HG03378 (cell line): ENCODE measurements around the gene MDGA2.

Experiments
- ATAC-seq: cut with Tn5 transposase; IDR thresholded peaks from one replicate; pipeline ENCODE4 v1.9.1; 2021; ENCODE audit warnings: mild to moderate bottlenecking, moderate library complexity; ENCODE audit not compliant: unreplicated experiment

The MDGA2 gene

DNA sequence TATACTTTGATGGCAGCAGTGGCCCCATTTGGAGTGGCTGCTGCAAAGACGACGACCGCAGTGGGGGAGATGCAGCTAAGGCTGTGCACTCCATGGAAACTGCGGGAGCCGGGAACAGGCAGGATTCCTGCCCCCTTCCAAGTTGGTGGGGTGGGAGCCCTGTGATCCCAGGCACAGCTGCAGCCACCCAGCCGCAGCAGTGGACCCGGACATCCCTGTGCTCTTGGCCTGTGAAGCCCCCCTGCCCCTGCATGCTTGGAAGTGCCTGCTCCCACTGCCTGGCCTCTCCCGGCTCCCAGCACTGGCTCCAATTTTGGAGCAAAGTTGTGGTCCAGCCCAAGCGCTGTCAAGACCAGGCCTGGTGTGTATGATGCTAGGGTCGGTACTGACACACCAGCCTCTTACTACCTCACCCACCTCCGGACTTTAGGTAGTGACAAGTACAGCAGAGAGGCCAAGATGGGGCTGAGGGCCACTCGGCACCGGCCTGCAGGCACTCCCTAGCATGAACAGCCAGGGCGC lies 521.1 kb downstream of the MDGA2 start:
- ATAC-seq, result no peak

DNA sequence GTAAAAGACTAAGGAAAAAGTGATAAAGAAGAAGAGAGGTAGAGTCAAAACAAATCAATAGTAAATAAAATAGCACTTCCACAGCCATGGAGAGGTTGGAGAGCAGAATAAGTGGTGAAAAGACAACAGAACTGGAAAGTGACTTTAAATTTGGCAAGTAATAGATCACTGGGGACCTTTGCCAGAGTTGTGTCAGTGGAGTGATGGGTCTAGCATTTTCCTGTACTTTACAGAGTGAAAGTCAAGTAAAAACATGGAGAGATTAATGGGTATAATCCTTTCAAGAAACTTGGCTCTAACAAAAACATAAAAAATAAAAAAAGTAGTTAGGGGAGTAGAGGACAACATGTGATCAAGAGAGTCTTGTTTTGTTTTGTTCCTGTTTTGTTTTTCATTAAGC lies 521.7 kb downstream of the MDGA2 start:
- ATAC-seq, result no peak

DNA sequence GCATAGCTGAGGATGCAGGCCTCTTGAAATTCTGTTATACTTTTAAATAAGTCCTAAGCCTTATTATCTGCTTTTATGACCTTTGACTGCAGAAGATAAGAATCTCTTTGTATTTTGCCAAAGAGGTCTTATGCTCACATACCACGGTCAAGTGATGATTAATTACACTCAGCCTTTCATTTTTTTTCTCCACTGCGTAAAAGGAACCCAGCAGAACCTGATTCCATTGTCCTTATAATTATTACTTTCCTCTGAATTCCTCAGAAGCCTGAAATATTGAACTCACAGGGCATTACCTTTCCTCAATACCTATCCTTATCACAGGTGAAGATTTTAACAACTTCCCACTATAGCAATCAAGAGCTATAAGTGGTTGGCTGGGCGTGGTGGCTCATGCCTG lies 525.1 kb downstream of the MDGA2 start:
- ATAC-seq, result no peak

DNA sequence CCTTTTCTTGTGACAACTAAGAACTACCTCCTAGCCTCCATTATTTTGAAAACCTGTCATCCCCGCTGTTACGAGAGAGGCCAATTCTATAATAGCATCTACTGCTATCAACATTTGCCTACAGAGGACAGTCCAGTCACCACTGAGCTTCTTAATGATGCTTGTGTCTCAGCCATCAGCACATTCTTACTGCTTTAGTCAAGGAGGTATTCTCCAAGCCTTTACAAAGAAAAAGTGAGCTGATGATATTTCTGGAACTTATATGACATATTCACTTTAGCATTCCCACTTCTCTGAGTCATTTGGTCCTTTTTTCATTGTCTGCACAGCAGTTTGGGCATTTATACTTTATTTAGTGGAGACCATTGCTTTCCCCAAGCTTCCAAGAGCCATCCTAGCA lies 526.1 kb downstream of the MDGA2 start:
- ATAC-seq, result no peak

DNA sequence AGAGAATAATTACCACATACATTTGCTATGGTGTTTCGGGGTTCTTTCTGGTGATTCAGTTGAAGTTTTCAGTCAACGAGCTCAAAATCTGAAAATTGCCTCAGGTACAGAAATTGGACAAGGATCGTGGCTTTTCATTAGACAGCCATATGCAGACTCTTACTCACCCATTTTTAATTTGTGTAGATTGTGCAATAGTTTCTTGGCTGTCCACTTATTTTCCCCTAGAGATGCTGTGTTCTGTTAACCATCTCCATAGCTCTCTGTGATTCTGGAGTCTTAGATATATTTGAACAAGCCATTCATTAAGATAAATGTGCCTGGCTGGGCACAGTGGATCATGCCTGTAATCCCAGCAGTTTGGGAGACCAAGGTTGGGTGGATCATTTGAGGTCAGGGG lies 526.7 kb downstream of the MDGA2 start:
- no peak for ATAC-seq

DNA sequence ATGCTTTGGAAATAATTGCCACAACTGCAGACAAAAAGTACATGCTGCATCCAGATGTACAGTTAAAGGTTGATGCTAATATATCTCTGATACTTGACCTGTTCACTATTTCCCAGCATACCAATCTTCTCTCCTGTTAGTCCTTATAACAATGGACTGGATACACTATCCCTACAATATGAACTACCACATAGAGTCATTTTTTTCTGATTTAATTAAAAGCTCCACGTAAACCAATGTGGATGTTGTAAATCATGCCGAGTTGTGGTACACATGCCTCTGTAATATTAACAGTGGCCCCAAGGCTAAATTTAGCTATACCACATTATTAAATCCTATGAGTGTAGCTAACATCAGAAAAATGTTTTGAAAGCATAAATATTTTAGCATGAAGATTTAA lies 554.8 kb downstream of the MDGA2 start:
- ATAC-seq, result no peak

DNA sequence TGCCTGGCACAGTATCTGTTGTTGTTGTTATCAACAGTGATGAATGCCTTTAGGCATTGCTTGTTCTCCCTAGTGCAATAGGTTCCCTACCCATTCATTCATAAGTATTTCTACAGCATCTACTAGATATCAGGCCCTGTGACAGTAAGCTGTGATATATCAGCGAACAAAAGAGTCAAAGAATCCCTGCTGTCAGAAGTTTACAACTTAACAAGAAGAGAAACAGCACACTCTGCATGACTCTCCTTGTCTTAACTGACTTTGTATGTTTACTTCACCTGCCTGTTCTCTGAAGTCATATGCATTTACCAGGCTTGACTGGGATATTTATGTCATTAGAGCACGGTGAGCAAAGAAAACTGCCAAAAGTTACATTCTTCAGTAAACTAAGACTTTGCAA lies 571.6 kb downstream of the MDGA2 start:
- ATAC-seq, result no peak

DNA sequence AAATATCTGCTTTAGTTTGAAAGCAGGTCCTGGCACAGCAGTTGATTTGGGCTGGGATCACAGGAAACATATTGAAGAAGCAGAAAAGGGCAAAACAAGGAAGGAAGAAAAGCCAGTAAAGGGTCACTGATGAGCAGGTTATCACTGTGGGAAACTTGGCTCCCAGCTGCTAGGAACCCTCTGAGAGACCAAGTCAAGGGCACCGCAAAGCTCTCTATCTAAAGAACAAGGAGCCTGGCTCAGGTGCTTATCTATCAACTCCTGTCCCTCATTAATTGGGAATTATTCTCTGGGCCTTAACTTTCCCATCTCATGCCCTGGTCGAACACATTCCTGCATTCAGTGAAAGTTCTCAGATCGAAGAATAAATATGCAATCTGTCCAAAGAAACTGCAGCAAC lies 572.9 kb downstream of the MDGA2 start:
- no peak for ATAC-seq

DNA sequence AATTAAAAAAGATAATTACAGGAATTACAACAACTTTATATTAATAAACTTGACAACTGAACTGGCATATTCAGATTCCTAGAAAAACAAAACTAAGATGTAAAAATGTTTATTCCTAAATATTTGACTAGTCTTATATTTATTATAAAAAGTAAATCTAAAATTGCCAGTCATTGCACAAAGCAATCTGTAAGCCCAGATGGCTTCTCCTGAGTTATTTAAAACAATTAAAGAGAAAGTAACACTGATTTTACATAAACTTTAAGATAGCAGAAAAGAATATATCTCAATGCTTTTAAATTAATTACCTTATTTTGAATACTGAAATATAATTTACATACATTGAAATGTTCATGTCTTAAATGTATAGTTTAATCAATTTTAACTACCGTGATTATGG lies 589.7 kb downstream of the MDGA2 start:
- ATAC-seq, result no peak

DNA sequence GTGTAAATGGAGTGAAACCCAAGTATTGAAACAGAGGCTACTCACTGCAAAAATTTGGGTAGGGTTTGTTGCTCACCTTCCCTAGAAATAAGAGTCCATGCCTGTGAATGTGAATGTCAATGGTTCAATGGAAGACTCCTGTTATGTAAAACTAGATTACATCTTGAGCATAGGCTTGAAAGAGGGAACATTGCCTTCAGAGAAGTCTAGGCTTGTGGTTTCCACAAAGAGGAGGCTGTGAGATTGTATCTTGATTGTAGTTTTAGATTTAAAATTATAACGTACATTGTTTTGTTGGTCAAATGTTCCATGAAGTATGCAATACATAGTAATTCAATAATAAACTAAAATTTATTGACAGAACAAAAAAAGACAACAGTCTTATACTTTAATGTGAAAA lies 610.1 kb downstream of the MDGA2 start:
- ATAC-seq, result no peak

DNA sequence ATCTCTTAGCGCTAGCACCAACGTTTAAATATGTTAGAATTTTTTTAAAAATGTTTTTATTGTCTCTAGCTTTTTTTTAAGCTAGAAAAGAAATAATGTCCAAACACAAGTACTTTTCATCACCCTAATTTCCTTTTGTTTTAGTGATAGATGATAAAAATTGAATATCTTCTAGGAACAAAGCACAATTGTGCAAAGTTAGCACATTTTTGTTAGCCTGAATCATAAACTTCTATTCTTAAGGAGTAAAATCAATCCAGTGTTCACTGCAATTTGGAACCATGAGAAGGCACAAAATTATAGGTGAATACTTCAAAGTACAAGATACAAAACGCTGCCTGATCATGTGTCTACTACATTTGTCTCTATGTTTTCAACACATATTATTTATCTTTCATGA lies 615.4 kb downstream of the MDGA2 start:
- ATAC-seq, result no peak

DNA sequence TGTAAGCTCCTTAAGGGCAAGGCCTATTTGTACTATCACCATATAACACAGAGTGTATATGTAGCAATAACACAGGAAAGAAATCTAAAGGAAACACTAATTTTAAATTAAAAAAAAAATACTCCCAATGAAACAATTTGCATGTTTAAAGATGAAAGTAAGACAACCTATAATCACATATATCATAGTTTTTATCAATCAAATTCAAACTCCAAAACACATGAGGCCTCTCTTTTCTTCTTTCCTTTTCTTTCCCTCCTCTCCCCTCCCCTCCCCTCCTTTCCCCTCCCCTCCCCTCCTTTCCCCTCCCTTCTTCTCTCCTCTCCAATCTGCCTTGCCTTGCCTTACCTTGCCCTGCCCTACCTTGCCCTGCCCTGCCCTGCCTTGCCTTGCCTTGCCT lies 618.0 kb downstream of the MDGA2 start:
- no peak for ATAC-seq

DNA sequence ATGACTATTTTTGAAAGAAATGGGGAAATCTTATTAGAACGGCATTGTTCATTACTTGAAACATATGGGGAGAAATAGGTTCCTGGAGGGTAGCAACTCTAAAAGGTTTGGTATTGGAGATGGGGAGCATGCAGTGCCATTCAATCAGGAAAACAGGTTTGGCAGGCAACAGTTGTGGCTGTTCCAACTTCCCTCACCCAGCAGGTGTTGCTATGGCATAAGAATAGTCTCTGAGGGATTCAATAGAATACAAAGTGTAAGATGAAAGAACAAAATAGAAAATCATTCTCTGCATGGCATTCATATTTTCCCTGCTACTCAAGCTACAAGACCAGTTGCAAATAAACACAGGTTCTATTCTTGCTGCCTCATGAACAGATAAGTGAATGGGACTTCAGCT lies 630.6 kb downstream of the MDGA2 start:
- ATAC-seq, result no peak

DNA sequence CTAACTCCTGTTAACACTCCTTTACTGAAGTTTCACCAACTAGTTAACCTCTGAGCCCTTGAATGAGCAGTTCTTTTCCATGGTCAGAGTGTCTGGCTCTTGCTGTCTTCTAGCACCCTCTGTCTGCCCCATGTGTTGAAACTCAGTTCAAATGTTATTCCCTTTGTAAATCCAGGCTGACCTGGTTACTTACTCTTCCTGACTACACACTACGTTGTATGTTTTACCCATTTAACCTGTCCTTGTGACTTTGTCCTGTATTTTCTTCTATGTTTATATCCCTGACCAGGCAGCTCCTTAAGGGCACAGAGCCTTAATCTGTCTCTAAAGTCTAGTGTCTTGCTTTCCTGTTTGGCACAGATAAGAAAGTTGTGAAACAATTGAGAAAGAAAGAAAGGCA lies 634.9 kb downstream of the MDGA2 start:
- ATAC-seq, result no peak

DNA sequence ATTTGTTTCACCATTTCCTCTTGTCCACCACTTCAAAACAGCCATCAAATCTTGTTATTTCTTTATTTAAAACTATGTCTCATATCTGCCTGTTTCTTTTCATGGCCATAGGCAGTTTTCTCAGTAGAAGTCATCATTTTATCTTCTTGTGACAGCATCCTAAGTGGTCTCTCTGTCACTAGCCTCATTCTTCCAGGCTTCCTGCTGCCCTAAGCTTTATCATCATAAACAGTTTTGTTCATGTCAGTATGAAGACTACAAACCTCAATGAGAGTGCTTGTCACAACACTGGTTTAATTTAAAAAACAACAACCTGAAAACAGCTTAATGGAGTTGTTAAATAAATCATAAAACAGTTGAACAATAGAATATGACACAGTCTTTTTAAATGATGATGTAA lies 636.1 kb downstream of the MDGA2 start:
- ATAC-seq, result no peak

DNA sequence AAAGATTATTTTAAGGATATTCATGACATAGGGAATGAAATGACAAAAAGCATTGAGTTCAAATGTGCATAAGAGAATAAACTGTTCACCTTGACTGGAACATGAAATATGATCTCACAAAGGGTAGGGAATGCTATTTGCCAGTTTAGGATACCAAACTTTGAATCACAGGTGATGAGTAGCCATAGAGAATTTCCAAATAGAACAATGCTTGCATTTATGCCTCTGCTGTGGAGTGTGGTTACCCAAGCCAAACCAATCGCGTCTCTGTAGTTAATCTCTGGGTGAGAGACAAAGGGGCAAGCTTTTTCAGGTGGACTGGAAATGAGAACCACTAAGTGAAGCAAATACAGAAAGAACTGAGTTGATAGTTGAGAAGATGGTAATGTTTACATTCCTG lies 652.7 kb downstream of the MDGA2 start:
- no peak for ATAC-seq

DNA sequence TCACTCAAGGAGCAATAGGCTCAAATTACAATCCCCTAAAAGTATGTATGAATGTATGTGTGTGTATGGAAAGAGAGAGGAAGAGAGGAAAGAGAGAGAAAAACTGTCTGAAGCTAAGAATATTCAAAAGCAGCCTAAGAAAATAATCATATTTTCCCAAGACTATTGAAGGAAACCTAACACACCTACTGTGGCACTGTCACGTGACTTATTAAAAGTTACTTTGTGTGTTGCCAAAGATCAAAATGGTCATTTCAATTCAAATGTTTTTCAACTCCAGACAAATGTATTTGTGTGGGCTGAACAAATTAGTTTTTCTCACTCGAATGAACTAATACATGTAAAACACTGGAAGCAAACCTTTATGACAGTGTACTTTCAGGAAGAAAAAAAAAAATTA lies 654.9 kb downstream of the MDGA2 start:
- no peak for ATAC-seq

DNA sequence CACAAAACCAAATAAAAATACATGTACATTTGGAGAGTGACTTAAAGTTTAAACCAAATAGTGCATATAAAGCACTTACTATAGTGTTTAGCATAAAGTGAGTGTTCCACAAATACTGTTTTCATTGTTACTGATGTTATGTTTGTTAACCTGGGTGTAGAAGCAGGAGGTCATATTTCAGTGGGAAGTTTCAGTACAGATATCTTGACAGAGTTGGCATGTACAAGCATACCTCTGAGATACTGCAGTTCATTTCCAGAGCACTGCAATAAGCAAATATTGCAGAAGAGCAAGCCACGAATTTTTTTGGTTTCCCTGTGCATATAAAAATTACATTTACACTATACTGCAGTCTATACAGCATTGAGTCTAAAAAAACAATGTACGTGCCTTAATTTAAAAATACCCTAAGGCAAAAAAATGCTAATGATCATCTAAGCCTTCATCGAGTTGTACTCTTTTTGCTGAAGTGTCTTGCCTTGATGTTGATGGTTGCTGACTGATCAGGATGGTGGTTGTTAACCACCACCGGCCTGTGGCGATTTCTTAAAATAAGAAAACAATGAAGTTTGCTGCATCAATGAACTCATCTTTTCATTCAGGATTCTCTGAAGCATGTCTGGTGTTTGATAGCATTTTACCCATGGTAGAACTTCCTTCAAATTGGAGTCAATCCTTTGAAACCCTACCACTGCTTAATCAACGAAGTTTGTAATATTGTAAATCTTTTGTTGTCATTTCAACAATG lies 662.7 kb downstream of the MDGA2 start:
- ATAC-seq, result no peak

DNA sequence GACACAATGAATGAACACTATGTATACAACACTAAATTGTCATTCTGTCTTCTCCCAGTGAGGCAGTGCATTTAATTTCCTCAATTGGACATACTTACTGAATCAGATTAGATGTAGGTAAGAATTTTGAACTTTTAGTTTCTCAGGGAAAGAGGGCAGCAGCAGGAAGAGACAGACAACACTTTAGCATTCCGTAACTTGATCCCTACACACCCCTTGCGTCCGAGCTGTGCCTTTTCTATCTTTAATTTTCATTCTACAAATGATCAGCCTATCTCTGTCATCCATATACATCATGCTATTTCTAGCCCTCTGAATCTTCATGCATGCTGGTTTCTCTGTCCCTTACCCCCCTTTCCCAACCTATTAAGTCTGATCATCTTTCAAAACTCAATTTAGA lies 665.8 kb downstream of the MDGA2 start:
- no peak for ATAC-seq

DNA sequence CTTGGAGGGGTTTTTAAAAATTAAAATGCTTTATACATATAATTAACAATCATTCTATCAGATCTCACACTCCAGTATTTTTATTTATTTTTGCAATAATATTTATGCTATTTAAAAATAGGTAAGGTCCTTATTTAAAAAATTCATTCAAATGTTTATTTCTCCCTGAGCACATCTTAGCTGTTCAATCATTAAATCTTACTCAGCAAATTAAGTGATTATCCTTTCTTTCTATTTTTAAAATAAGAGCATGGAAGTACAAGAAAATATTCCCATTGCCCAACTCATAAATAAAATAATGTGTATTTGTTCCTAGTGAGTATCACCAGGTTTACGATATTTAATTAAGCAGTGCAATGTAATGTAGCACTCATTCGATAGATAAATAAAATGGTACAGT lies 666.7 kb downstream of the MDGA2 start:
- ATAC-seq, result no peak

DNA sequence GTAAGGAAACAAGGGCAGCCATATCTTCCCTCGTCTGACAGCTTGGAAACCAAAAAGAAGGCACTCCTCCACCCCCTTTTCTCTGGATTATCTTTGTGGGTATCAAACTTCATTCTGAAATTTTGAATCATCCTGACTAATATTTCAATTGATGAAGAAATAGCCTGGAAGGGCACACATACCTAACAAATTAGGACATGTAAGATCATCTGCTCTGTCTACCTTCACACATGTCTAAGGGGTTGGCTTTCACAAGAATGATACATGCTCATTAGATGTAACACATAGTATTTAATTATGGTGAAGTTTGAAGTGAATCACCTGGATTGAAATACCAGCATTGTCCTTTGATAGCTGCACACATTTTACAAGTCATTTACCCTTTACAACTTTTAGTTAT lies 675.7 kb downstream of the MDGA2 start:
- ATAC-seq, result no peak

DNA sequence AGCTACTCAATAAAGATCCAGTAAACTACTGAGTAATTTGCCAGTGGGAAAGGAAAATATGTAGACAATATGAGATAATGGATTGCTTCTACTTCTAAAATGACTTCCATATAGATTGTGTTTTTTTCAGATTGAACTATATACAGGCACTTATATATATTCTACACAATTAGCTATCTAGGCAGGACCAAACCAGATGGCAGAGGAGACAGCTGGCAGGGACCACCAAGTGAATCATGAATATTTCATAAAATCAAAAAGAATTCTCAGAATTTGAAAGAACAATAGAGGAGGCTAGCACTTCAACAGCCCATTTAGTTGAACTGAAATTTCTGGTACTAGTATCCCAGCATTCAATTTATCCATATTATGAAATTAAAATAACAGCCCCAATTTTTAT lies 685.8 kb downstream of the MDGA2 start:
- ATAC-seq, result no peak

DNA sequence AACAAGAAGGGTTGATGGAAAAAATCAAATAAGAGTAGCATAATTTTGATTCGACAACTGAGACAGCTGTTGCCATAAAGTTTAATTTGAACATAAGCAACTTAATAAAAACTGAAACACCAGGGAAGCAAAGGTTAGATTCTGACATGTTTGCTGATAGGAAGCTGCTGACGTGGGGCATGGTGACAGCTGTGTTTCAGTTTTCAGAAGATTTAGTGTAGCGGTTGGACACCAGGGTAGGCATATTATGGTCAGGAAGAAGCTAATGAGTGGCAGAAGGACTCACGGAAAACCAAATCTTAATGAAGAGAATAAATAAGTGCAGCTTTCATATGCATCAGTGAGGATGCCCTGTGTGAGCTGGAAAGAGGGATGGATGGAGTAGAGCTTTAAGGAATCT lies 687.1 kb downstream of the MDGA2 start:
- ATAC-seq, result no peak
